CD4-positive, alpha-beta T cell treated with Interleukin-17A for 4 hours (primary cell): Measurements from ENCODE around the gene IL18BP.

Source experiments
- DNase-seq: peaks from one replicate; pipeline ENCODE4 v3.0.0-alpha.2; 2020; ENCODE audit warnings: mixed read lengths

IL18BP gene

DNA sequence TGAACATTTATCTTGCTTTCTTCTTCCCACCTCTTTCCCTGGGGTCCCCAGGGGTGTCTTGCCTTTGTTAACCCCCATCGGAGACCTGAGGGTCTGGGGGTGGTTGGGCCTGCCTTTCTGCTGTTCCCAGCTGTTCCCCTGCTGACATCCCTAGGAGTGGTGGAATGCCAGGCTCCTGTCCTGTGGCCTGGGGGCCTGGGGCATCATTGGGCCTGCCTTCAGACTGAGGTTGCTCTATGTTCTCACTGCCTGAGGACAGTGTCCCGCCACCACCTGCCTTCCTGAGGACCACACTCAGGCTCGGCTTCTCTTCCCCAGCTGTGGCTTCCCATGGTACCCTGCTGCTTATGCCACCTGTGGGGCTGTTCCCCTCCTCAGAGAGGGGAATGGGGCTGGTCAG lies 1.1 kb upstream of the IL18BP start:
- DNase-seq: no peak

DNA sequence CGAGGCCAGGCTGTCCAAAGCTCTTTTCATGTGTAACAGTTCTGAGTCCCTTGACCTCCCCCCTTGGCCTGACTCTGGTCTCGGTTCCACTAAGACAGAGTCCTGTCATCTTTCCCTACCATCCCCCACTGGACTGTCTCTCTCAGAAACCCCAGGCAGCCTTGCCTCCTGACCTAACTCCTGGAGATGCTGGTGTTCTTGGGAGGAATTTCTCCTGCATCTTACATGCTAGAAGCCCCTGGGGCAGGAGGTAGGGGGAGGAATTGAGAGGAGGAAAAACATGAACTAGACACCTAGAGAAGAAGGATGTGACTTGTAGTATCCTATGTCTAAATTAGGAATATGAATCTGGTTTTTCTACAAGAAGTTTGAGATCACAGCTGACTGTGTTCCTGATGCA lies 648 bp upstream of the IL18BP start:
- no peak for DNase-seq

DNA sequence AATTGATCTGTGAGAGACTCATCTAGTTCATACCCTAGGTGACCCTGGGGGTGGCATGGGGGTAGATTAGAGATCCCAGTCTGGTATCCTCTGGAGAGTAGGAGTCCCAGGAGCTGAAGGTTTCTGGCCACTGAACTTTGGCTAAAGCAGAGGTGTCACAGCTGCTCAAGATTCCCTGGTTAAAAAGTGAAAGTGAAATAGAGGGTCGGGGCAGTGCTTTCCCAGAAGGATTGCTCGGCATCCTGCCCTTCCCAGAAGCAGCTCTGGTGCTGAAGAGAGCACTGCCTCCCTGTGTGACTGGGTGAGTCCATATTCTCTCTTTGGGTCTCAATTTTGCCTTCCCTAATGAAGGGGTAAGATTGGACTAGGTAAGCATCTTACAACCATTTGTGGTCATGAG lies 653 bp downstream of the IL18BP start:
- DNase-seq: no peak

DNA sequence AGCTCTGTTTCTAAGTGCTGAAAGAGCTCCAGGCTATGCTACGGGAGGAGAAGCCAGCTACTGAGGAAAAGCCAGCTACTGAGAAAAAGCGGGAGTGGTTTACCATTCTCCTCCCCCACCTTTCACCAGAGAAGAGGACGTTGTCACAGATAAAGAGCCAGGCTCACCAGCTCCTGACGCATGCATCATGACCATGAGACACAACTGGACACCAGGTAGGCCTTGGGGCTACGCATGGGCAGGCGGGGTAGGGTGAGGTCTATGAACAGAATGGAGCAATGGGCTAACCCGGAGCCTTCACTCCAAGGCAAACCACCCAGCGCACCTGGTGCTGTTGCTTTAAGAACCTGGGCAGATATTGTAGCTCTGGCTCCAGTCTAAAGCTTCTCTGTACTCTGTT lies 1.1 kb downstream of the IL18BP start:
- DNase-seq: no peak

DNA sequence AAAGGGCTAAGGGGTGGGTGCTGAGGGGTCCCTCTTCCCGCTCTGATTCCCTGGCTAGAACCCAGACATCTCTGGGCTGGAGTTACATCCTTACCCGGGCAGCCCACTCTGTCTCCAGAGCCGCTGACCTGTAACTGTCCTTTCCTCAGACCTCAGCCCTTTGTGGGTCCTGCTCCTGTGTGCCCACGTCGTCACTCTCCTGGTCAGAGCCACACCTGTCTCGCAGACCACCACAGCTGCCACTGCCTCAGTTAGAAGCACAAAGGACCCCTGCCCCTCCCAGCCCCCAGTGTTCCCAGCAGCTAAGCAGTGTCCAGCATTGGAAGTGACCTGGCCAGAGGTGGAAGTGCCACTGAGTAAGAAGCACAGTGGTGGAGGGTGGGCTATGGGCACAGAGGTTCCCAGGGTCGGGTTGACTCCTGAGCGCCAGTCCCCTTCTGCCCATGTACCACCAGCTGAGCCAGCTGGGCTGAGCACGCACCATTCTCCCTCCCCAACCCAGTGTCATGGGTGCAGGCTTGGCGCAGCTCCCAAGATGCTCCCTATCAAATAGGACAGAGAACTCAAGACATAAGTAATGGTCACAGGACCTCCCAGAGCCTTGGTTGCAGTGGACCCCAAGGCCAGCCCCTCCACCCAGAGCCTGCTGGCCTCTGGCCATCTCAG lies 1.6 kb downstream of the IL18BP start:
- no peak for DNase-seq

DNA sequence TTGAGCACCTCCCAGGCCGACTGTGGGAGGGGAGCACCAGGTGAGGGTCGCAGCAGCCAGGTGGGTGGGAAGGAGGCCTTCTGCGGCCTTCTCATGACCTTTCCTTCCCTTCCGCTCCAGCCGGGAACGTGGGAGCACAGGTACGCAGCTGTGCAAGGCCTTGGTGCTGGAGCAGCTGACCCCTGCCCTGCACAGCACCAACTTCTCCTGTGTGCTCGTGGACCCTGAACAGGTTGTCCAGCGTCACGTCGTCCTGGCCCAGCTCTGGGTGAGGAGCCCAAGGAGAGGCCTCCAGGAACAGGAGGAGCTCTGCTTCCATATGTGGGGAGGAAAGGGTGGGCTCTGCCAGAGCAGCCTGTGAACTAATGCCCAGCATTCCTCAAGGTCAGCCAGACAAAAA lies 2.6 kb downstream of the IL18BP start:
- no peak for DNase-seq

DNA sequence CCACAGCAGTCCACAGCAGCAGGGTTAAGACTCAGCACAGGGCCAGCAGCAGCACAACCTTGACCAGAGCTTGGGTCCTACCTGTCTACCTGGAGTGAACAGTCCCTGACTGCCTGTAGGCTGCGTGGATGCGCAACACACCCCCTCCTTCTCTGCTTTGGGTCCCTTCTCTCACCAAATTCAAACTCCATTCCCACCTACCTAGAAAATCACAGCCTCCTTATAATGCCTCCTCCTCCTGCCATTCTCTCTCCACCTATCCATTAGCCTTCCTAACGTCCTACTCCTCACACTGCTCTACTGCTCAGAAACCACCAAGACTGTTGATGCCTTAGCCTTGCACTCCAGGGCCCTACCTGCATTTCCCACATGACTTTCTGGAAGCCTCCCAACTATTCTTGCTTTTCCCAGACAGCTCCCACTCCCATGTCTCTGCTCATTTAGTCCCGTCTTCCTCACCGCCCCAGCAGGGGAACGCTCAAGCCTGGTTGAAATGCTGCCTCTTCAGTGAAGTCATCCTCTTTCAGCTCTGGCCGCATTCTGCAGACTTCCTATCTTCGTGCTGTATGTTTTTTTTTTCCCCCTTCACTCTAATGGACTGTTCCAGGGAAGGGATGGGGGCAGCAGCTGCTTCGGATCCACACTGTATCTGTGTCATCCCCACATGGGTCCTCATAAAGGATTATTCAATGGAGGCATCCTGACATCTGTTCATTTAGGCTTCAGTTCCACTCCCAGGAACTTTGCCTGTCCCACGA lies 3.3 kb downstream of the IL18BP start:
- no peak for DNase-seq

GRCh38 chr11:72002841-72003775 lies 4.4 kb downstream of the IL18BP start:
- no peak for DNase-seq

DNA sequence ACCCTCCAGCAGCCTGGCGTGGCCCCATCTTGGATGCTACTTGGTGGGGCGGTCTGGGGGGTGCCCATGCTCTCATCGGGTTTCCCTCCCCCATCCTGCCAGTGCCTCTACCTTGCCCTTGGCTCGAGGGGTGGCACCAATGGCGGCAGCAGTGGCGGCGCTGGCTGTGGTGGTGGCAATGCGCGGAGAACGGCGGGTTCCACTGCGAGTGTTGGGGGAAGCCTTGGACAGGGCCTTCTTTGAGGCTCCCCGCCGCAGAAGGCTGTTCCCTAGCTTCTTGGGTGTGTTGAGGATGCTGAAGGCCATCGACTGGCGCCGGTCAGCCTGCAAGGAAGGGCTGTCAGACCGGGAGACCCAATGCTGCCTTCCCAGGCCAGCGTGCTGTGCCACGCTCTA lies 5.1 kb downstream of the IL18BP start:
- DNase-seq: no peak

DNA sequence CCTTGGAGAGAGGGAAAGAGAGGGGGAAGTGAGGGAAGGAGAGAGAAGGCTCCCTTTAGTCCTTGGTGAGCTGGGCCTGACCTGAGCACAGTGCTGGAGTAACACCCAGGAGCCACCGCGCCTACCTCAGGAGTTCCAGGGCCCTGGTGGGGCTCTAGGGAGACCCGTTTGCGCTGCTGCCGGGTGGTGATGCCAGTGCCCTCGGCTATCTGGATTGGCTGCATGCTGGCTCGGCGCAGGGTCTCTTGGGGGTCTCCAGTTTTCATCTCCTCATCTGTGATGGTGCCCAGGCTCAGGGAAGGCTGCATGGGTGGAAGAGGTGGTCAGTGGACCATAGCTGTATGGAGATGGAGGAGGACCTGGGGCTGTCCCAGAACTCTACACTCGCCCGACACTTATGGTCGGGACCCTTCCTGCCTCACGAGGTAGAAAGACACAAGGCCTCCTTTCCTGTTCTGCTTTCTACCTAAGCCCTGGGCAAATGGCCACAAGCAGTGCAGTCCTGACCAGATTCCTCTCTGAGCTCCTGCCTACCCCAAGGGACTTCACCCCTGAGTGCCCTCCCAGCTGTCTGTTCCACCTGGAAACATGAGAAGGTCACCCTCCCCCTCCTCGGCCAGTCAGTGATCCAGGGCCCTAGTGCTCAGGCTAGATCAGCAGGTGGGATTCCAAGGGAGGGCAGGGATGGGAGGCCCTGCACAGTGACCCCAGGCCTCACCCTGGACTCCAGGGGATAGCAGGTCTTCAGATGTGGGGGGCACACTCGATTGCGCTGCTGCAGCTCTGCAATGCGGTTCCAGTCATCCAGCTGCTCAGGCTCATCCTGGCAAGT lies 6.0 kb downstream of the IL18BP start:
- DNase-seq: no peak

- no peak for DNase-seq
Observed at GRCh38 chr11:72005347-72006260, 6.9 kb downstream of the IL18BP start.

DNA sequence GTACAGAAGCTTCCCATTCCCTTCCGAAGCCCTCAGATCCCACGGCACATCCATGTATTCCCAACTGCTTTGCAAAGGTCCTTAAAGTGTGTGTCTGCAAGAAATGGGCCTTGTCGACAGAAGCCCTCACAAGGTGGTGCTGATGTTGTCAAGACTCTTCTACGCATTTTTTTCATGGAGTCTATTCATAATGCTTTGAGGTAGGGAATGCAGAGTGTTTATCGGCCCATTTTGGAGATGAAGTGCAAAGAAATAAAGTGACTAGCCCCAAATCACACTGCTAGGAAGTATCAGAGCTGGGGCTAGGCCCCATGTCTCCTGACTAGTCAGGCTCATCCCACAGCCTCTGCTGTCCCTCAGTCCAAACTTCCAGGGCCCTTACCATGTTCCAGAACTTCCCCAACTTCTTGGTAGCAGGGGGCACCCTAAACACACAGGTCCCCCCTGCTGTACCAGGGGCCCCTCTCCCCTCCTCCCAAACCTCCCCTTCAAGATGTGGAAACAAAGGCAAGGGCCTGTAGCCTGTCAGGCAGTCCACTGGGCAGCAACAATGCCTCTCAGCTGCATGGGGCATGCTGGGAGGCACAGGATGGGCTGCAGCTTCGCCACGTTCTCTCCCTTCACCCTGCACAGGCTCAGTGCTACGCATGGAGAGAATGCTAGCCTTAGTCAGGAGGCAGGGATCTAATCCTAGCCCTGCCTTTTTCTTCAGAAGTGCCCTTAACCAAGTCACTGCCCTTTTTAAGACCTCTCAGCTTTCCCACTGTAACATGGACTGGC lies 7.8 kb downstream of the IL18BP start:
- DNase-seq: no peak

DNA sequence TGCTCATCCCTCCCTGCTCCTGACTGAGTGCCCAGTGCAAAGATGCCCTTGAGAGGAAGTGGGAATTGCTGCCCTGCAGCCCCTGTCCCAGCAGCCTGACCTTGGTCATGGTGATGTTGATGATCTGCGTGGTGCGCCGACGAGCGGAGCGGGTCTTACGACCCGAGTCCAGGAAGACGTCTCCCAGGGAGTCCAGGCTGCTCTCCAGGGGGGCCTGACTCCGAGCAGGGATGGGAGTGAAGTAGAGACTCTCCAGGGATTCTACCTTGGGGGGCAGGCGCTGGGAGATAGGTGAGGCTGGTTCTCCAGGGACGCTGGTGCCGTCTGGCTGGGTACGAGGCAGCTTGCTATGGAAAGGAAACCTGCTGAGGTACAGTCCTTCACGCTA lies 8.4 kb downstream of the IL18BP start:
- DNase-seq: no peak

GRCh38 chr11:72007587-72007986 lies 8.9 kb downstream of the IL18BP start:
- DNase-seq: no peak

- no peak for DNase-seq
Observed at GRCh38 chr11:72008728-72009127, 10.0 kb downstream of the IL18BP start.

DNA sequence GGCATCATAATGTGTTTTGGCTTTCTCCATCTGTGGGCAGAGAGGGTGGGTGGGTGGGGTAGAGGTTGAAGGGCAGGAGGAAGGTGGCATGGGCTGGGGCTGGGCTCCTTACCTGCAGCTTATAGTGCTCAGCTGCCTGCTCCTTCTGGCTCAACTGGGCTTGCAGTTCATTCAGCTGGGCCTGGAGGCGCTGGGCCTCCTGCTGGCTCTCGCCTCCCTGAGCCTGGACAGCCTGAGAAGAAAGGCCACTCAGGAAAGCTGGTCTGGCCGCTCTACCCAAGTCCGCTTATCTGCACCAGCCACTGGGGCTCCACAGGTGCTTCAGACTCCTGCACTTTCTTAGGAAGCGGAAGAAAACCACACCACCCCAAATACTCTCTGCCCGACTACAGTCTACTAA lies 10.4 kb downstream of the IL18BP start:
- DNase-seq: no peak

- DNase-seq: no peak
Observed at GRCh38 chr11:72010529-72011233, 12.0 kb downstream of the IL18BP start.

GRCh38 chr11:72012091-72012630 lies 13.5 kb downstream of the IL18BP start:
- DNase-seq: no peak

- no peak for DNase-seq
Observed at GRCh38 chr11:72012897-72013721, 14.4 kb downstream of the IL18BP start.
